Measurements from ENCODE around the gene UBE3C.

The UBE3C gene

DNA sequence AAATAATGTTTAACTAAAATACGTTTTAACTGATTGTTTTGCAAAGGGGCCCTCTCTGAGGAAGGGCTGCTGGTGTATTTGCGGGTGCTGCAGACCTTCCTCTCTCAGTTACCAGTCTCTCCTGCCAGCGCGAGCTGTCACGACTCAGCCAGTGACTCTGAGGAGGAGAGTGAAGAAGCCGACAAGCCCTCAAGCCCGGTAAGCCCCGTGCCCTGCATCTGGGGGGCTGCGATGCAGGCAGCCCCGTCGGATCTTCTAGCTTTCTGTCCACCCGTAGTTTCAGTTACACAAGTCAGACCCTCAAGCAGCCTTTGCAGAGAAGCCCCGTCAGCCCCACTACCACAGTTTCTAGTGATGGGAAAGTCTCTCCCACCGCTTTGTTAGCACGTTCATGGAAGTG, 45.1 kb downstream of the UBE3C start:
- DNase-seq: no peak

DNA sequence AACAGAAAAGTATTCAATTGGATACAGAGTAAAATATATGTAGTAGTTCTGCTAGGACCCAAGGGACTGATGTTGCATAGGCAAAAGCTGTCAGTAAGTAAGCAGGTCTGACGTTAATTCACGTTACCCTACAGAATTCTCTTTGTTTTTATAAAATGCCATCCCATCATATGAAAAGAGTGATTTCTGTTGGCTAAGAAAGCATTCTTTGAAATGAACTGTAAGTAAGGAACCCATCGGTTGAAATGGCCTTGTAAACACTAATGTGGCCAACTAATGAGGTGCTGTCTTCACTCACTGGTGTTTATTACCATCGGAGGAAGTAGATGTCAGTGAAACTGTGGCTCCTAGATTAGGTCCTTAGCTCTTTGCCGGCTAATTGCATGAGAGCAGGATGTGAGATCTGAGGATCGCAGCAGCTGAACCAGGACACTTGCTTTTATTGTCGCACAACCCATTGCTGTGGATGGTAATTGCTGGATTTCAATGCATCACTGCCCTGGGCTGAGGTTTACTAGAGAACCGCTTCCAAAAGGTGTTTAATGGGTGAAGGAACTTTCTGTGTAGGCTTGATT, 49.5 kb downstream of the UBE3C start:
- DNase-seq: no peak

DNA sequence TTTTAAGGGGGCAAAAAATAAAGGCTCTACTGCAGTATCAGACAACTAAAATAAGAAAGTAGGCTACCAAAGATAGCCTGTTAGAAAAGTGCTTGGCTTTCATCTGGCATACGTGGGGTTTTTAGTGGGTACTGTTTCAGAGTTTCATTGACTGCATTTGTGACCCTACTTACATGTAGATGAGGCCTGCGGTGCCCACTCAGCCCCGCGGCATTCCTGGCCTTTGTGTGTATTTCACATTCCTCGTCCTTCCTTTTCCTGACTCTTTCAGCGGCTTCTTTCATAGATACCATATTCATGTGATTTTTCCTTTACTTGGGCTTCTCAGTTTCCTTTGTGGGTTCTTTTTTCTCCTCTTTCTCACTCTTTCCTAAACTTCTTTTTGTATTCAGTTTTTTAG, 50.7 kb downstream of the UBE3C start:
- DNase-seq: no peak

DNA sequence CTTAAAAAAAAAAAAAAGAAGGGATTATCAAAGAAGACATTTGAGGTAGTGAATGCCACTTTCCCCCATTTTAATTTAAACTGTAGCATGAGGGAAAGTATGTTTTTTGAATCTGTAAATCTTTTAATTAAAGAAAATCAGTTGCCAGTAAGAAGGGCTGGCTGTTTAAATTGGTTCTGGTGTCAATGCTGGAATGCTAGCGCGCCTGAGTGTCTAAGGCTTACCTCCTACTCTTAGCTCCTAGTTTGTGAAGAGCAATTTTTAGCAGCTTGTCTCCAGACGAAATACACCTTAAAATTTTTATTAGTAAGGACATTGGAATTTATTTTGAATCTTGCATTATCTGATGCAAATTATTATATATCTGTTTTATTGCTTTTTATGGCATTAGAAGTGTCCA, 54.1 kb downstream of the UBE3C start:
- no peak for DNase-seq

DNA sequence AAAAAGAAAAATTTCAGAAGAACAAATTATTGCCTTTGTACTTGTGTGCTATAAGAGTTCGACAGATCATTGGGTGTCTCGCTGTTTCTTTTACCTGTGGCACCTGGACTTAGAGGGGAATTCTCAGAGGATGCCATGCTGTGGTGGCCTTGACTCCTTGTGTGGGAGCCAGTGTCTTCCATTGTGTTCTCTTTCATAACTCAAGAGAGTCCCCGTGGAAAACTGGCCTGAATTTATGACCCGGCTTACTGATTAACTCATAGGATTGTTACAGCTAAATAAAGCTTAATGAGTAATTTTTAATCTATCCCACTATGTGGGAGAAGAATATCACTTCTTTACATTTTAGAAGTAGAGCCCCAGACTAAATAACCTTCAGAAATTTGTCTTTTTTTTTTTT, 54.5 kb downstream of the UBE3C start:
- no peak for DNase-seq

DNA sequence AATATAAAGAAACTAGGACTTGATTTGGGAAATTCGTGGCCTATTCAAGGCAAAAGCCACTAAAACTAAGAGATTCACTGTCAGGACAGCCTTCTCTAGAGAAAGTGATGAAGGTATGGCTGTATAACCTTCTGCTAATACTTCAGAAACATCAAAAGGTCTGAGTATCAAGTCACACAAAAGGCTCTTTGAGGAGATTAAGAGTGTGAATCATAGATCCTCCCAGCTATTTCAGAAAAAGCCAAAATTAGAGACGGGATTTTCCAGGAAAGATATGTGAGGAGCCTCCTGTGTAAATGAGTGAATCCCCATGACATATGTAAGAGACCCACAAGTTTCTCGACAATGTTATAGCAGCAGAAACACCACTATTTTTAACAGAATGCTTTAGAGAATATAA, 56.2 kb downstream of the UBE3C start:
- DNase-seq: no peak

DNA sequence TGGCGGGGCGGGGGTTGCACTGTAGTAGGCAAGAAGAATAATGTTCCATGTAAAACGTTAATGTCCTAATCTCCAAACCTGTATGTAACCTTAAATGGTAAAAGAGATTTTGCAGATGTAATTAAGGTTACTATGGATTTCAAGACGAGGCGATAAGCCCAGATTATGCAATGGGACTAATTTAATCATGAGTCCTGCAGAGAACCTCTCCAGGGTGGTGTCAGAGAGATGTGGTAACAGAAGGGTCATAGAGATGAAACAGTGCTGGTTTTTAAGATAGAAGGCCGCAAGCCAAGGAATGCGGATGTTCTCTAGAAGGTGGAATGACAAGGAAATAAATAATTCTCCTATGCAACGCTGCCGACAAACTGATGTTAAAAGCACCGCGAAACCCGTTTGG, 57.1 kb downstream of the UBE3C start:
- DNase-seq: no peak

DNA sequence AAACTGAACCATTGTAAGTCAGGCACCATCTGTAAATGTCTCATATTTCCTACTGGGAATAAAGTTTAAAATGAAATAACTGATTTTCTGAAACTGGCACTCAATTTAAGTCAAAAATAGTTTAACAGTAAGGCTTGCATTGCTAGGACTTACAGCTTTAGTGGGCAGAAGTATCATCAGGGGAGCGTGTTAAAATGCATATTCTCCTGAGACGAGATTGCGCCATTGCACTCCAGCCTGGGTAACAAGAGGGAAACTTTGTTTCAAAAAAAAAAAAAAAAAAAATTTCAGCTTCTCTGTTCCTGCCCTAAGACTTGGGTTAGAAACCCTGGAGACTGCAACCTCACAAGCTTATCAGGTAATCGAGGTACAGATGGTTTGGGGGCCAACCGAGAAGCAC, 65.4 kb downstream of the UBE3C start:
- no peak for DNase-seq

DNA sequence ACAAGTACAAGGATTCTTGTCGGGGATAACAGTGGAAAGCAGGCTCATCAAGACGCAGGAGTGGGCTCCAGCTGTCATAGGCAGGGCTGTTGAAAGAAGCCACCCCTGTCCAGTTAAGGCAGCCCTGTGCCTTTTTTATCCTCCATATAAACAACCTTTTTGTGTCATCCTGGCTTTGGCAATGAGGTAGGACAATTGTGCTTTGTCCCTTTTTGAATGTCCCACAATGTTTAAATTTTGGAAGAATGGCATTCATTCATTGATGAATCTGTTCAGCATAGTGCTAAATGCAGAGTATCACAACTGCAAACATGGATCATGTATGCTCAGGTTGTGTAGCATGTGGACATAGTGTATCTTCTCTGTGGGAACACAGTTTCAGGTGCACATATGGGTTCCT, 66.7 kb downstream of the UBE3C start:
- no peak for DNase-seq

DNA sequence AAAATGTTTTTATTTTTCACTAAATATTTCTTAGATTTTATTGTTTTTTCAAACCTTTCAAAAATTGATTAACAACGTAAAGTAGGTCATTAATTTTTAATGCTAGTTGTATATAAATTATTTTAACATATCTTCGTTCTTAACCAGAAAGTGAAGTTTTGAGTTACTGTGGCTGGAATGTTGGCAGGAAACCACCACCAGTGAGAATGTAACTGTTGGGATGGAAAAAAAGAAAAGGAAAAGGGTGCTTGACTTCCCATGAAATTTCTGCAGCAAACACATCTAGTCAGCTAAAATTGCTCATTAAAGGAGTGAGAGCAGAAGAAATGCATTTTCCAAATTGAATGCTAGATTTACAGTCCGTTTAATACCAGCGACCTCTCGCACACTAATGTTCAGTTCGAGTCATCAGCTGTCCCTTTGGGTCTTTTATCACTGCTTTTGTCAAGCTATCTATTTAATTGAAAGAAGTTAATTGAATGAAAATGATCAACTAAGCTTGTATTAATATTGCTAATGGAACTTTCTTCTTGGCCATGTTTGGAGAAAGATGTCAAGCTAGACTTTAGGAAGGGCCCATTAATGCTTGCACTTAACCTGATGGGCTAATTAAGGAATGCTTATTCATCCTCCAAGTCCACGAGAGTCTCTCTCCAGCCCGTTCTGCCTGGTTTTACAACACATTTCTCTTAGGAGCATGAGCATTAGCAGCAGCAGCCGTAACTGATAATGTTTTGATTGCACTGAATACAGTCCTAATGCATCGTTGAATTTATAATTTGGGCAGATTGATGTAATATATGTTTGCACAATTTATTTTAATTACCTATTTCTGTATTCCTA, 70.1 kb downstream of the UBE3C start:
- DNase-seq: no peak

DNA sequence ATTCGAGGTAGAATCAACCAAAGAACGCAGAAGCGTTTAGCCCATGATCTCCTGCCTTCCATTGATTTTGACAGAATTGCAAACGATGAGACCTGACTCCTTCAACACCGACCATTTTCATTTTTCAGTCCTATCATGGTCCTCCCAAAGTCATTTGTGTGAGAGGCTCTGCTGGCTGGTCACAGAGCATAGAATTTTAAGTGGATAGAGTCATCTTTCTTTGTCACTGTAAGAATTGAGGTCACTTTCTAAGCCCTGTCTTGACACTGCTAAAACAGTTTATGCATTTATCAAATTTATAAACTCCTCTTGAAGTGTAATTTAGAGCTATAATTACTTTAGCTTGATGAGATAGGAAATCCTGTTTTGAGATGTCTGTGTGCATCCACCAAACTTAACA, 72.0 kb downstream of the UBE3C start:
- DNase-seq: no peak

DNA sequence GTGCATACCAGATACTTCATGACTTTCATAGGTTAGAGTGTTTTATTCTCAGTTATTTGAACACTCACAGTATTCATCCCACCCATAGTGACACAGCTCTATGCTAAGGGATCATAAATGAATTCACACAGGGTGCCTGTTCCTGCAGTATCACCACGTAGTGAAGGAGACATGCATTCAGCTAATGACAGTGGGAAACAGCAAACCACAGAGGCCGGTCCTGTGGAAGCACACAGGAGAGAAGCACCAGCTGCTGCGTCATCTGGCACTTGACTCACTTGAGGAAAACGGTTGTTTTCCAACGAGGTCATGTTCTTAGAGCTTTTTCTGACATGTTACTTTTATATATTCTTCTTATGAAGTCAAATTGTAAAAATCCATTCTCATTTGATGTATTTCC, 73.0 kb downstream of the UBE3C start:
- DNase-seq: no peak

DNA sequence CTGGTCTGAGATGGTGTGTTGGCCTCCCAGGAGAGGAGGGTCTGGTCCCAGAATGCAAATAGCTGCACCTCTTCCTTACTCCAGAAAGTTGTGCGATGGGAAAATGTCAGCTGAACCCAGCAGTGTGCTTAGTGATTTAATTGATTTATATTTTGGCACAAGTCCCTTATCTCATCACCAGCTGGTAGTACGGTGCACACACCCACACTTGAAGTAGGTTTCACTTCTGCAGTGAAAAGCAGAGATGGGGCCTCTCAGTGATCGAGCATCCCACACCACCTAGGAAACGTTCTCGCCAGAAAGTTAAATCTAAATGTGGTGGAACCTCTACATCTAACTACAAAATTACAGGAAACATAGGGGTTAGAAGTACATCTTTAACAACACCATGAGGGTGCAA, 80.4 kb downstream of the UBE3C start:
- DNase-seq: no peak

DNA sequence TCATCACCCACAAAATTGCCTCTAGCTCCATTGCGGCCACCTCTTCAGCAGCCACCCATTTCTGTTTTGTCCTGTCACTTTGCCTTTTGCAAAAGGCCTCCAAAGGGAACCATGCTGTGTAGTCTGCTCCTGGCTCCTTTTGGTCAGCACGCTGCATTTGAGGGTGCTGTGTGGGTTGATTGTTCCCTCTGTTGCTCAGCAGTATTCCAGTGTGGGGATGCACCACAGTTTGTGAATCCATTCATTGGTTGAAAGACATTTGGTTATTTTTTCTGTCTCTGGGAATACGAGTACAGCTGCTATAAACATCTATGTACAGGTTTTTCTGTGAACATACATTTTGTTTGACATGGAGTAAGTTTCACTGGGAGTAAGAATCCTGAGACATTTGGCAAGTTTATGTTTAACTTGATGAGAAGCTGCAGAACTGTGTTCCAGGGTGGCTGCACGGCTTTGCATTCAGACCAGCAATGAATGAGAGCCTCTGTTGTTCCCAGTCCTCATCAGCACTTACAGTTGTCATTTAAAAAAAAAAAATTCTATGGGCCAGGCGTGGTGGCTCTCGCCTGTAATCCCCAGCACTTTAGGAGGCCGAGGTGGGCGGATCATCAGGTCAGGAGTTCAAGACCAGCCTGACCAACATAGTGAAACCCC, 82.3 kb downstream of the UBE3C start:
- no peak for DNase-seq

DNA sequence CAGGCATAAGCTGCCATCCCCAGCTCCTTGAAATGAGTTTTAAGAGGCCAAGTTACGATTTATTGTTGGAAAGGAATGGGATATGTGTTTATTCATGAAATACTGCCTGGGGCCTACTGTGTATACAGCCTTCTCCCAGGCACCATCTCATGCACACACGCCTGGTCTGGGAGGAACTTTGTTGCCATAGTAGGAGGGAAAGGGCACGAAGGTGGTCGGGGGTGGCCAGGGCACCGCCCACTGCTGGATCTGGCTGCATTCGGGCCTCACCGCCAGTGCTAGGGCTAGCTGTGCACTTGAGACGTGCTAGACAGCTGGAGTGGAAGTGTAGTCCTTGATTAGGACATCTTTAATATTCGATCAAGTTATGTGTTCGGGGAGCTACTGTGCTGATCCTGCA, 84.0 kb downstream of the UBE3C start:
- no peak for DNase-seq

DNA sequence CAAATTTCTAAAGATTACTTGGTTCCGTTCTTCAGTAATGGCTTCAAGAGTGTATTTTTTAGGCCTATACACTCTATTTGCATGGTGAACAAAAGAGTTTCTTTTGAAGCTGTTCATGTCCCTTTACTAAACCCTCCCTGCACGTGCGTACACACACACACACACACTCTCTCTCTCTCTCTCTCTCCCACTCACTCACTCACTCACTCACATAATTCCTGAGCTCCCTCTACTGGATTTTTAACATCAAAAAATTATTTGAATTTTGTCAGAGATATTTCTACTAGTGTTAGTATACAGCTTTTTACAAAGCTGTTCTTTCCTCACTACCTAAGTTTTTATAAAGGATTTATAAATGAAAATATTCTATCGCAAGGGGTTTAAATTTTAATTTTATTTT, 85.9 kb downstream of the UBE3C start:
- no peak for DNase-seq

DNA sequence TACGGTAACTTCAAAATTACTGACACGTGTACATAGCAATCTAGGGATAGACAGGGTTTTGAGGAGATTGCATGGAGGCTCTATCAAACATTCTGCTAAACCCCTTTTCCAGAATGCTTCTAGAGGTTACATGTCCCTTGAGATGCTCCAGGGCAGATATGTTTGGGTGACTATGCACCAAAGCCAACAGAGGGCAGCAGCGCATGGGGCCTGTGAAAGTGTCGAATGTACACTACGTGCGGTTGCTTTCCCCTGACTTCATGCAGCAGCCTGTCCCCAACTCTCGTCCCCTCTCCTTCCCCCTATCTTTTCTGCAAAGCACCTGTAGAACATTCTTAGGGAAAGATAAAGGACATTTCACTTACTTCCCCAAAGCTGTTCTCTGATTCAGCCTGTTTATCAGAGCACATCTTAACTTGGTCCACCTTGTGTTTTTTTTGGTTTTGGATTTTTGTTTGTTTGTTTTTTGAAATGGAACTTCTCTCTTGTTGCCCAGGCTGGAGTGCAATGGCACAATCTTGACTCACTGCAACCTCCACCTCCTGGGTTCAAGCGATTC, 90.2 kb downstream of the UBE3C start:
- no peak for DNase-seq

DNA sequence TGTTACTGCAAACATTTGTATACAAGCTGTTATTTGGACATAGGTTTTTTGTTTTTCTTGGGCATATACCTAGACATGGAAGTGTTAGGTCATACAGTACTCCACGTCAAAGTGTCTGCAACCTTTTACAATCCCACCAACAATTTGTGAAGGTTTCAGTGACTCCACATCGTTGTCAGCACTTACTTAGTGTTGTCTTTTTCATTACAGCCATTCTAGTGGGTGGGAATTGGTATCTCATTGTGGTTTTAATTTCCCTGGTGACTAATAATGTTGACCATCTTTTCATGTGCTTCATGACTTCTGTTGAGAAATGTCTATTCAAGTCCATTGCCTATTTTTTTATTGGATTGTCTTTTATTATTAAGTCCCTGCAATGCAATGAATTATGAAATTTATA, 95.0 kb downstream of the UBE3C start:
- no peak for DNase-seq

DNA sequence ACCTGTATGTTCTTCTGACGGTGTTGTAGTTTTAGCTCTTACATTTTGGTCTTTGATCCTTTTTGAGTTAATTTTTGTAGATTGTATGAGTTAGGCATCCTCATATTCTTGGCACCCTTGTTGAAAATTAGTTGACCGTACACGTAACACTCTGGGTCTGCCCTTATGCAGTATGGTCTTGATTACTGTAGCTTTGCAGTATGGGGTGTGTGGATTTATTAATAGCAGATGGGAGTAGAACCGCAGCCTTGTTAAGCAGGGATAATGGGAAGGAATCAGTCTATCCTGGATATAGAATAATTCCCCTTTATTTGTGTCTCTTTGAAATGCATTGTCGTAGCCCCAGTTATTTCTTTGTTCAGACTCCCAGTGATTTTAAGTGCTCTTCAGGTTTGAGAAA, 95.5 kb downstream of the UBE3C start:
- no peak for DNase-seq

DNA sequence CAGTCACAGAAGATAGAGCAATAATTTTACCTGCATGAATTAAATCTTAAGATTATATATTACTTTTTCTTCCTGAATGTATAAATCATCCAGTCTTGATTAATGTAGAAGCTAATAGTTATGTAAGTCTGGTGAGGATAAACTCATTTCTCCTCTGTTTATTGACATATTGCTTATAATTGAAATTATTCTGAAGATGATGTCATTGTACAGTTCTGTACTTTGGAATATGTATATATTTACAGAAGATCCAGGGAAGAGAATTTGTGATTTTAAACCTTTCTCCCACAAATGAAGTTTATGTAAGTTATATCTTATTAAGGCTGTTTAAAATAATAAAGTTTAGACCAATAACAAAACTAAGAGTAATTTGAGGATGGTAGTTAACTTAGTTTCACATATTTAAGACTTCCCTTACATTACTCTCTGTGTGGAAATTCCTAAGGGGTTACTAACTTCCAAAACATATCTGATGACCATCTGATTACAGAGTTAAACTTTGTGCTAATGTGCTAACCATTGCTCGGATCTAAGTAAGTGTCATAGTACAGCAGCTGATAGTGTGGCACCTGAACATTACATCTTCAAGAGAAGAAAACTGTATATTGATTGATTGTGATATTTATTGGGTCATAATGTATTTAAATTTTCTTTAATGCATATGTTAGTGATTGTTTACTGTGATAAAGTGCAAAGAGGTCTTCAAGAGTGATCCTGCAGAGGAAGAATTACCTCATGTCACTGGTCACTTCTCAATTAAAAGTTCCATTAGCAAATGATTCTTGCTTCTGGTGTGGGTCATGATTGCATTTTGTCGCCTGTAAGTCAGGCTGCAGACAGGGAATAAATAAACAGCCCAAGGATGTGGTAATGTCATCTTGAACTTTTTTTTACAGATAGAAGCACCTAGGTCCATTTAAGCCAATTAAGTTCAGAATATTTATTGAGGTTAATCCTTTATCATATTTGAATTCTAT, 96.9 kb downstream of the UBE3C start:
- DNase-seq: no peak

DNA sequence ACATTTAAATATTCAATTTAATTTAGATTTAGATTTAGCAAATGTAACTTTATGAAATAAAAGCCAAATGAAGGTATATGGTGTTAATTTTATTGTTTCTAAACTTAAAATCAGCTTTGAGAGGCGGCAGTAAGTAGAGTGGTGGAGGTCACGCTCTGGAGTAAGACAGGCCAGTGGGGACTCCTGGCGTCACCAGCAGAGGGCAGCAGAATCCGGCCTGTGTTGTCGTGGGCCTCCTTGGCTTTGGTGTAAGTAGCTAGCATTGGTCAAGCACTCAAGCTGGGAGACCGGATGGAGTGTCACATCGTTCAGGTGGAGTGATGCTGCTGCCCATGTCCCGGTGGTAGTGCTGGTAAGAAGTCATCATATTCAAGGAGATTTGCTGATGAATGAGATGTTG, 99.4 kb downstream of the UBE3C start:
- no peak for DNase-seq

DNA sequence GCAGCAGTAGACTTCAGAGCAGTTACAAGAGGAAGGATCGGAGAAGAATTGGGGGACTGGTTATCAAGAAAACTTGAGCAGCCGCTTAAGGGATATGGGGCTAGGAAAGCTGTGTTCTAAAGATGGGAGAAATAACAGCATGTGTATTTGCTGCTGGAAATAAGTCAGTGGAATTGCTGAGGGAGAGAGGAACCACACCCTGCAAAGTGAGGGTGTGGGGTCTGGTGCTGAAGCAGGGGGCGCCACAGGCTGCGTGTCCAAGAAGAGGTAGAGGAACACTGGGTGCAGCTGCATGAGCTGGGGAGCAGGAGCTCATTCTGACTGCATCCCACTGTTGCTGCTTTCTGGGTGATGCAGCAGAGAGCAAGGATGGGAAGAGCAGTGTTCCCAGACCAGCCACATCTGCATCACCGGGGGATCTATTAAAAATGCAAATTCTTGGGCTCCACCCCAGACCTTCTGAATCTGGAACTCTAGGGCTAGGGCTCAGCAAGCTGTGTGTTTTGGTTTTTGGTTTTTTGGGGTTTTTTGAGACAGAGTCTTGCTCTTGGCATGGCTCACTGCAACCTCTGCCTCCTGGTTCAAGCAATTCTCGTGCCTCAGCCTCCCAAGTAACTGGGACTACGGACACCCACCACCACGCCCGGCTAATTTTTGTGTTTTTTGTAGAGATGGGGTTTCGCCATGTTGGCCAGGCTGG, 101.0 kb downstream of the UBE3C start:
- DNase-seq: no peak
